ENCODE results near the gene MTUS2. TPM values are rescaled to one million over a fixed set of nuclear protein-coding genes. Genes with fewer than 3 reads are reported as not detected.

MTUS2 gene
- total and polyA plus RNA-seq, 9 of the 15 experiments (the other 6 are each of a cell fraction or from before 2014, with no cell fraction given): 0.01 to 0.28 (median 0.06) TPM; not detected in 1

GRCh38 chr13:29260684-29261083, 440.5 kb downstream of the MTUS2 start:
- DNase-seq (ENCODE audit: extremely low read depth in 1 of 4, low spot score in 3 of 4): no peak
- POLR2A ChIA-PET: no interaction called here
- FAIRE-seq: no peak

More at GRCh38 chr13:29260684-29261083, 440.5 kb downstream of the MTUS2 start:
- Histone ChIP-seq H3K79me2 (ENCODE audit: control insufficient read depth, insufficient read depth, low read length) (no peaks in the 10 kb centered on the region), H3K9me3 (replicated peaks; ENCODE audit: control insufficient read depth, insufficient read depth, low read depth, low read length) (no peaks in the 10 kb centered on the region), H3K27ac (ENCODE audit: extremely low read depth, low read depth, low read length) (no peak overlapping the region), H3K36me3 (ENCODE audit: control insufficient read depth, insufficient read depth, low read length) (no peaks in the 10 kb centered on the region), H3K4me3 (no peak overlapping the region), H3K9ac (ENCODE audit: insufficient read depth in 1 of 2, low read depth in 2 of 2, low read length in 2 of 2) (no peak overlapping the region), H3K4me2 (ENCODE audit: insufficient read depth, low read length) (no peak overlapping the region), H4K20me1 (replicated peaks; ENCODE audit: control insufficient read depth, insufficient read depth, low read length) (no peaks in the 10 kb centered on the region), H2AFZ (ENCODE audit: low read depth, low read length) (no peak overlapping the region), H3K27me3 (ENCODE audit: control insufficient read depth in 2 of 2, insufficient read depth in 2 of 2, low read length in 2 of 2) (no peaks in the 10 kb centered on the region), H3K4me1 (replicated peaks in 1 of 2; ENCODE audit: control insufficient read depth in 2 of 2, insufficient read depth in 2 of 2, low read length in 2 of 2) (no peaks in the 10 kb centered on the region), H3K9me1 (ENCODE audit: control insufficient read depth, insufficient read depth, low read length) (no peaks in the 10 kb centered on the region)
- TF ChIP-seq, protein P1, sequence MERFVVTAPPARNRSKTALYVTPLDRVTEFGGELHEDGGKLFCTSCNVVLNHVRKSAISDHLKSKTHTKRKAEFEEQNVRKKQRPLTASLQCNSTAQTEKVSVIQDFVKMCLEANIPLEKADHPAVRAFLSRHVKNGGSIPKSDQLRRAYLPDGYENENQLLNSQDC (CRISPR knock-in tag; IDR thresholded peaks at IDR 0.05): no peak
- no peak for TF ChIP-seq ZBTB1 (CRISPR knock-in tag; IDR thresholded peaks at IDR 0.05; ENCODE audit: borderline replicate concordance, low read depth)
- TF ChIP-seq, protein P2, sequence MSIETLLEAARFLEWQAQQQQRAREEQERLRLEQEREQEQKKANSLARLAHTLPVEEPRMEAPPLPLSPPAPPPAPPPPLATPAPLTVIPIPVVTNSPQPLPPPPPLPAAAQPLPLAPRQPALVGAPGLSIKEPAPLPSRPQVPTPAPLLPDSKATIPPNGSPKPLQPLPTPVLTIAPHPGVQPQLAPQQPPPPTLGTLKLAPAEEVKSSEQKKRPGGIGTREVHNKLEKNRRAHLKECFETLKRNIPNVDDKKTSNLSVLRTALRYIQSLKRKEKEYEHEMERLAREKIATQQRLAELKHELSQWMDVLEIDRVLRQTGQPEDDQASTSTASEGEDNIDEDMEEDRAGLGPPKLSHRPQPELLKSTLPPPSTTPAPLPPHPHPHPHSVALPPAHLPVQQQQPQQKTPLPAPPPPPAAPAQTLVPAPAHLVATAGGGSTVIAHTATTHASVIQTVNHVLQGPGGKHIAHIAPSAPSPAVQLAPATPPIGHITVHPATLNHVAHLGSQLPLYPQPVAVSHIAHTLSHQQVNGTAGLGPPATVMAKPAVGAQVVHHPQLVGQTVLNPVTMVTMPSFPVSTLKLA (conservative IDR thresholded peaks at IDR 0.05): no peak
- no peak for TF ChIP-seq NONO (IDR thresholded peaks at IDR 0.05; ENCODE audit: low read depth in 2 of 2, low read length in 1 of 2)
- TF ChIP-seq L3MBTL2 (IDR thresholded peaks at IDR 0.05): no peak
- TF ChIP-seq ZNF41 (CRISPR knock-in tag; conservative IDR thresholded peaks at IDR 0.05): no peak
- TF ChIP-seq TCFL5 (CRISPR knock-in tag; conservative IDR thresholded peaks at IDR 0.05): no peak
- no peak for TF ChIP-seq FOXJ3 (CRISPR knock-in tag; IDR thresholded peaks at IDR 0.05)
- TF ChIP-seq CHCHD3 (CRISPR knock-in tag; IDR thresholded peaks at IDR 0.05): no peak
- intact Hi-C loops (cut with micrococcal nuclease): no loop called here
- no TSS peak for BruUV-seq (replicated peaks)
- no peak for ATAC-seq
- CTCF ChIA-PET (ENCODE audit: low intra/inter-chr PET ratio): no interaction called here
- 2% methylated on average over 4 of the region's 4 CpGs for WGBS (ENCODE audit: insufficient coverage, low coverage, missing lambda C conversion rate)
- in situ Hi-C loops (cut with MboI): no loop called here

Data from K562 (cell line).